NOMO-1 treated with DMSO at 0.1 percent for 48 hours (cell line): Measurements from ENCODE around the gene PARD6B.
"Not testable (repeated sequence)": the region's sequence is repeated elsewhere in the genome, so short reads cannot be mapped to it uniquely, and the experiment has no call there.

Experiments
- DNase-seq: peaks from one replicate; lab custom pipeline; 2025; ENCODE audit not compliant: unreplicated experiment; lab: John Stamatoyannopoulos, UW

Gene PARD6B

DNA sequence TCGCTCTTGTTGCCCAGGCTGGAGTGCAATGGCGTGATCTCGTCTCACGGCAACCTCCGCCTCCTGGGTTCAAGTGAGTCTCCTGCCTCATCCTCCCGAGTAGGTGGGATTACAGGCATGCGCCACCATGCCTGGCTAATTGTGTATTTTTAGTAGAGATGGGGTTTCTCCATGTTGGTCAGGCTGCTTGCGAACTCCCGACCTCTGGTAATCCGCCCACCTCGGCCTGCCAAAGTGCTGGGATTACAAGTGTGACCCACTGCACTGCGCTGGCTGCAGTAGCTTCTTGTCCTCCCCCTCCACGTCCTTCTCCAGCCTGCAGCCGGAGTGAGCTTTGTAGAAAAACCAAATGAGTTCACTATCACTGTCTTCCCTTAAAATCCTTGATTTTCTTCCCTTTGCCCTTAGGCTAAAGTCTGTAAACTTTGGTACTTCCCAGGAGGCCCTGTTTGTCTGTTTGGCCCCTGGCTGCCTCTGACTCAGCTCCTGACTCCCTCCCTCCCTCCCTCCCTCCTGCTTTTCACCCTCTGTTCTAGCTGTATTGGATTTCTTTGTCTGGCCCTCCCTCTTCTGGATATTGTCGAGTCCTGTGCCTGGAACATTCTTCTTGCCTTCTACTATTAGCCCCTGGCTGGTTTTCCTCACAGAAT, 12.9 kb downstream of the PARD6B start:
- DNase-seq: no peak

DNA sequence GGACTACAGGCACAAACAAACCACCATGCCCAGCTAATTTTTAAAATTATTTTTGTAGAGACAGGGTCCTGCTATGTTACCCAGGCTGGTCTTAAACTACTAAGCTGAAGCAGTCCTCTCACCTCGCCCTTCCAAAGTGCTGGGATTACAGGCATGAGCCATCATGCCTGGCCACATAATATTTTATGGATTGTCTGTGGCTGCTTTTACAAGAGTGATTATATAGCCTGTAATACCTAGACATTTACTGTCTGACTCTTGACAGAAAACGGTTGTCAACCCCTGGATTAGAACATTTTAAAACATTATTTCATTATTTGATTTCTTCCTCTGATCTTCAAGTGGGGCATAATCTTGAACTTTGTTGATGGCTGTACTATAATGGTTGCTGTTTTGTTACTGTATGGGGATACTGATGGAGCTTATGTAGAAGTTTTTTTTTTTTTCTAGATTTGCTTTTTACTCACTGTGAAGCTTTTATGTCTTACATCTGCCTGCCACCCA, 14.3 kb downstream of the PARD6B start:
- no peak for DNase-seq

DNA sequence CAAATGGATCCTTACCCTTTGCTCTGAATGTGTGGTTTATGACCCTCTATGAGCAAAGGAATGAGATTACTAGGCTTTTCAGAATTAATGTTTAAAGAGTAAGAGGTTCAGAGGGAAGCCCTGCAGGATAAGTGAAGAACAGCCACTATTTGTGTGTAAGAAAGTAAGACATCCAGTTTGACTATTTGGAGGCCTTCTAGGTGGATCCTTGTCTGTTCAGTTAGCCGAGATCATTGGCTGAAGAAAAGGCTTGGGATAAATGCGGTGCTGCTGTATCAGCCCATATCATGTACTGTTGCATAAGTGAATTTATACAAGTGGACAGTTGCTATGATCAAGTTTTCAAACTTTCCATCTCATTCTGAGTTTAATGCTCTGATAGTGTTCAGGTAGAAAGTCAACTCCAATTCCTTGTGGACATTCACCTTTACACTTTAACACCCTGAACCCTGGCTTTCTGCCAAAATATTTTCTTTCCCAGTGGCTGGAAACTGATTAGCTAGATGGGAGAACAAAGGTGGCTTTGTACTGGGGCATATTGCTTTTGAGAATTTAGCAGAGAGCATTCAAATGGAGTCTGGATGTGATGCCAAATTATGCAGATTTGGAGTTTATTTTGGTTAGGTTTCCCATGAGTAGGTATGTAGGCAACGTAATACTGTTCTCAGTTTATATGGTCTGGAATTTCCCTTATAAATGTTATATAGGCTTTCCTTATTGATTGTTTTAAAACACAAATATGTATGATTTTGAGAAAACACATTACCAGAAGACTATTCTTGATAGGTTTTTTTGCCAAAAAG, 15.0 kb downstream of the PARD6B start:
- DNase-seq: no peak

DNA sequence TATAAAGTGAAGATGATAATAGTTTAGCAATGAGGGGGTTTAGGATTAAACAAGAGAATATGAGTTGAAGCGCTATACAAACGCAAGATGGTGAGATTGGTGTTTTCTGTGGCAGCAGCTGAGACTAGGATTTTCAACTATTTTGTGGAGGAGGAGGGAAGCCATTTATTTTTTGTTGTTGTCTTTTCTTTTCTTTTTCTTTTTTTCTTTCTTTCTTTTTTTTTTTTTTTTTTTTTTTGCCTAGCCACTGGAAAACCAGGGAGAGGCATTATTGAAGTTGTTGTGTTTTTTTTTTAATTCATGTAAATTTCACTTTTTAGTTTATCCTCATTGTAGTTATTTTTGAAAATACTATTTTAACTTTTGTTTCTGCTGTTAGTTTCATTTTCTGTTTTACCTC, 15.9 kb downstream of the PARD6B start:
- no peak for DNase-seq

DNA sequence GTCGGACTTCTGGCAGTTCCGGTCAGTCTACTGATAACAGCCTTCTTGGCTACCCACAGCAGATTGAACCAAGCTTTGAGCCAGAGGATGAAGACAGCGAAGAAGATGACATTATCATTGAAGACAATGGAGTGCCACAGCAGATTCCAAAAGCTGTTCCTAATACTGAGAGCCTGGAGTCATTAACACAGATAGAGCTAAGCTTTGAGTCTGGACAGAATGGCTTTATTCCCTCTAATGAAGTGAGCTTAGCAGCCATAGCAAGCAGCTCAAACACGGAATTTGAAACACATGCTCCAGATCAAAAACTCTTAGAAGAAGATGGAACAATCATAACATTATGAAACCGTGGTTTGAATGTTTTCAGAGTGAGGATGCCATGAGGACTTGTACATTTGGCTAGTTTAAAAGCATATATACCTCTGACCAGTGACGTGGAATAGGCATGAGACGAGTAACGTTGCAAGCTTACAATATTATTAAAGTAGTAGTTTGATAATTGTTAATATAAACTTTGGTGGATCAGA, 18.8 kb downstream of the PARD6B start:
- DNase-seq: no peak

DNA sequence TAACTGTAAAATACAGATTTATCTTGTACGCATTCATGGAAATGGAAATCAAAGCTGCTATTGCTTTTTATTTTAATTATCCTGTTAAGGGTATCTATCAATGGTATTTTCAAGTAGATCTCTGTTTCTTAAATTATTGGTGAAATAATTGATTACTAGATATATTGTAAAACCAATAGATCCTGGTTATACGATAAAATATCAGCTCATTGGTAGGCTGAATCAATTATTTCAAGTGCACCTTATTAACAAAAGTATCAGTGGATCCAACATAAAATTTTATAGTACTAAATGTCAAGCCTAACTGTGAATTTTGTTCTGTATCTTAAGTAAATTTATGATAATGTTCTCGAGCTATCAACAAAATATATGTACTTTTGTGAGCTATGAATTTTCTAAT, 21.8 kb downstream of the PARD6B start:
- DNase-seq: no peak

DNA sequence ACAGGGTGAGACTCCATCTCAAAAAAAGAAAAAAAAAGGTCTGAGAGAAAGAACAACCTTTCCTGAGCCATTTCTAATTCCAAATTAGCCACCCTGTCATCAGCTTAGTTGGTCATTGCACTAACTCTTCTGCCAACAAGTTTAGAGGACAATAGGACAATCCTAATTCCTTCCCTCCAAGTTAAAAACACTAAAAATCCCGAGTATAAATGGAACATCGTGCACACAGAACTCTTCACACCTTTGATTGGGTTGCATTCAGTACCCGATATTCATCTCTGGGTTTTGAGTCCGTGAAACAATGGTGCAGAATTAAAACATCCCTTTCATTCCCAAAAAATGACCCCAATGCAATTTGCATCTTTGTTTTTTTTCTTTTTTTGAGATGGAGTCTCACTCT, 23.0 kb downstream of the PARD6B start:
- no peak for DNase-seq

DNA sequence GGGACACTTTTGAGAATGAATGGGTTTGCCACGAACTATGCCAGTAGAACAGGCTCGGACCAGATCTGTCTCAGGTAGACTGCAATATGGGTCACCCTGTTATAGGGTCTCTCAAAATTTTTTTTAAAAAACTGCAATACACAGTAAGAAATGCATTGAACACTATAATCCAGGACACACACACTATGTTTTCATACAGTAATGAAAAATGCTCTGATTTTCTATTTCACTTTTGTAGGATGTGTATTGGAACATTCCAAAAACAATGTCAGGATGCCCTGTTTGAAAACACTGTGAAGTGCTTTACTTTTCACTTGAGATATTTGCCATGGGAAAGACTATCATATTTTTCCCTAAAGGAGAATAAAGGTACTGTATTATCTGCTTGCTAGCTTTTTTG, 25.1 kb downstream of the PARD6B start:
- no peak for DNase-seq

DNA sequence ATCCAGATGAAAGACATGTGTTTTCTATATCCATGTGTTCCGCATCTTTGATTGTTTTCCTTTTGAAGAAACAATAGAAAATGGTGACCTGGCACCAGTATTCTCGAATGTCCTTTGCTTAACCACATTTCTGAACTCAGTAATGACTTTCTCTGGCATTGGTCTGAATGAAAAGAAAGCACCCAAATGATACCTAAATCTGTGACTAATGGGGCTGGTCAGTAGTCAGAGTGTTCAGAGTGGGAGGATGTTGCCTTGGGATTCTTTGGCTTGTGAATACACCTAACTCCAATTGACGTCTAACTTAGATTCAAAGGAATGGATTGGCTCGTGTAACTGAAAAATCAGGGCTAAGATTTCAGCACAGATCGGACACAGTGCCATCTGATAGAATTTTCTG, 27.1 kb downstream of the PARD6B start:
- DNase-seq: no peak

DNA sequence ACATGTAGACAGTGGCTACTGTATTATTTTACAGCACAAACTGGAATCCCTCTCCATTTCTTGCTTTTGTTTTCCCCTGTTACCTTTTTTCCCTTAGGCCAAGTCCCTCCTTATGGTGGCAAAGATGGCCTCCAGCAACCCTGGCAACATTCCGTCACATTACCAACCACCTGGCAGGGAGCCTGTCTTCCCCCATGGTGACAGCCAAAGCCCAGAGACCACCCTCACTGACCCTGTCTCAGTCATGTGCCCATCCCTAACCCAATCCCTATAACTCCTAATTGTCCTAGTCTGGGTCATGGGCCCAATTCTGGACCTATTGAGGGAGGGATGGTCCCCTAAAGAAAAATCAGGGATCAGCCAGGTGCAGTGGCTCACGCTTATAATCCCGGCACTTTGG, 27.6 kb downstream of the PARD6B start:
- DNase-seq: no peak

DNA sequence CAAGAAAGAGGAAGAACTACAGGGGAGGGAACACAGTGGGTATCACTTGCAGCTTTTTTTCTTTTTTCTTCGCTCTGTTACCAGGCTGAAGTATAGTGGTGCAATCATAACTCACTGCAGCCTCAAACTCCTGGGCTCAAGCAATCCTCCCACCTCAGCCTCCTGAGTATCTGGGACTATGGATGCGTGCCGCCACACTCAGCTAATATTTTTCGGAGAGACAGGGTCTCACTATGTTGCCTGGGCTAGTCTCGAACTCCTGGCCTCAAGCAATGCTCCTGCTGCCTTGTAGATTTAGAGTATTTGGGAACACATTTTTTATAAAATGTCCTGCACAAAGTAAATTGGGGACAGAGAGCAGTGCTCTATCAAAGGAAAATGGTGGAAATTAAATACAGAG, 28.3 kb downstream of the PARD6B start:
- DNase-seq: peak; percentile 49

DNA sequence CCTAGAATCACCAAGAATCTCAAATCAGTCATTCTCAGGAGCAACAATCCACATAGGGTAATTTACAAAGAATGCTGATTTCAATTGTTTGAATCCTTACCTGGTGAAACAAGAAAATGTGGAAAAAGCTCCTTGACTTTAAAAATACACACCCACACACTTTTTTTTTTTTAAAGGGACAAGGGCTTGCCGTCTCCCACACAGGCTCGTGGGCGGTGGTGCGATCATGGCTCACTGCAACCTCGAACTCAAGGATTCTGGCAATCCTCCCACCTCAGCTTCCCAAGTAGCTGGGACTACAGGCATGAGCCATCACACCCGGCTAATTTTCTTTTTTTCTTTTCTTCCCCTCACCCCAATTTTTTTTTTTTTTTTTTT, 30.7 kb downstream of the PARD6B start:
- no peak for DNase-seq

DNA sequence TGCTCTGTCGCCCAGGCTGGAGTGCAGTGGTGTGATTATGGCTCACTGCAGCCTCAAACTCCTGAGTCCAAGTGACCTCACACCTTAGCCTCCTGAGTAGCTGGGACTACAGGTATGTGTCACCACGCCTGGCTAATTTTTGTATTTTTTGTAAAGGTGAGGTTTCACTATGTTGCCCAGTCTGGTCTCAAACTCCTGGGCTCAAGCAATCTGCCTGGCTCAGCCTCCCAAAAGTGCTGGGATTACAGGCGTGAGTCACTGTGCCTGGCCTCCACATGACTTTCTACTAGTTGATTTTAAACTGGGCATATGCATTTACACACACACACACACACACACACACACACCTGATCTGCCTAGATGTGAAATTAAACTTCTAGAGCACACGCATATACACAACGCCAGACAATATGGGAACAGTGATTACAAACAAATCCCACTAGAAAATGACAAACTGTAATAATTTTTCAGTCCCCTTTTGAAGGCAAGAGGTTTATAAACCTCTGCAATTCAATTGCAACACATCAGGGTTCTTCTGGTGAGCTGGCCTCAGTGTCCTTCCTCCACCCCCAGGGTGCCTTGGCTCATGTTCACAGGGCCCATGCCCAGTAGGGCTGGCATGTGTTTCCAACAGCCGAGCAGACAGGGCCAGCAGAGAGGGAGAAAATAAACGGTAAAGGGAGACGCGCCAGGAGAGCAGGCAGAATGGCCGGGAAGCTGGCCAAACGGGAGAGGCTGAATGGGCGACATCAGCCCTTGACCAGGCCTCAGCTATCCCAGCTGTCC, 31.2 kb downstream of the PARD6B start:
- DNase-seq: no peak

DNA sequence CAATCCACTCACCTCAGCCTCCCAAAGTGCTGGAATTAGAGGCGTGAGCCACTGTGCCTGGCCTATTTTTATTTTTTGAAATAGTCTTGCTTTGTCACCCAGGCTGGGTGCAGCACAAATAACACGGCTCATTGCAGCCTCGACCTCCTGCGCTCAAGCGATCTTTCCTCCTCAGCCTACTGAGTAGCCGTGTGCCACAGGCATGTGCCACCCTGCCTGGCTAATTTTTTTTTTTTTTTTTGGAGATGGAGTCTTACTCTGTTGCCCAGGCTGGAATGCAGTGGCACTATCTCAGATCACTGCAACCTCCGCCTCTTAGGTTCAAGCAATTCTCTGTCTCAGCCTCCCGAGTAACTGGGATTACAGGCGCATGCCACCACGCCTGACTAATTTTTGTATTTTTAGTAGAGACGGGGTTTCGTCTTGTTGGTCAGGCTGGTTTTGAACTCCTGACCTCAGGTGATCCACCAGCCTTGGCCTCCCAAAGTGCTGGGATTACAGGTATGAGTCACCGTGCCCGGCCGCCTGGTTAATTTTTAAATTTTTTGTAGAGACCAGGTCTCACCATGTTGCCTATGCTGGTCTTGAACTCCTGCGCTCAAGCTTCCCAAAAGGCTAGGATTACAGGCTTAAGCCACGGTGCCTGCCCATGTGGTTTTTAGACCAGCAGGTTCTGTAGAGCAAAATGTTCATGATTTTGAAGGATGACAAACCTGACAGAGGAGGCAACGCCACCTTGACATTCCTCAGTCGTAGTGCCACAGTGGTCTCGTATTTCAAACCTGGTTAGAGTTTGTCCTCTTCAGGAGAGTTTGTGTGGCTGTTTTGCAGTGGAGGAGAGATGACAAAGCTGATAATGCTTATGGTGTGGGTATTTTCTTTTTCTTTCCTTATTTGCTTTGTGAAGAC, 32.4 kb downstream of the PARD6B start:
- not testable (repeated sequence) for DNase-seq

DNA sequence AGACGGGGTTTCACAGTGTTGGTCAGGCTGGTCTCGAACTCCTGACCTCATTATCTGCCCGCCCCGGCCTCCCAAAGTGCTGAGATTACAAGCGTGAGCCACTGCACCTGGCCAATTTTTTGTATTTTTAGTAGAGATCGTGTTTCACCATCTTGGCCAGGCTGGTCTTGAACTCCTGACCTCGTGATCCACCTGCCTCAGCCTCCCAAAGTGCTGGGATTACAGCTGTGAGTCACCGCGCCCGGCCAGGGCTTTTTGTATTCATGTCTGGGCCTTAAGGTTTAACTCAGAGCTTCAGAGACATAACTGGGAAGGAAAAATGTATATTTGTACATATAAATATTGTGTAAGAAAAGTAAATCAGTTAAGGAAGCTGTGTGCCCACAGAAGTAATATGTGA, 33.9 kb downstream of the PARD6B start:
- DNase-seq: not testable (repeated sequence)

DNA sequence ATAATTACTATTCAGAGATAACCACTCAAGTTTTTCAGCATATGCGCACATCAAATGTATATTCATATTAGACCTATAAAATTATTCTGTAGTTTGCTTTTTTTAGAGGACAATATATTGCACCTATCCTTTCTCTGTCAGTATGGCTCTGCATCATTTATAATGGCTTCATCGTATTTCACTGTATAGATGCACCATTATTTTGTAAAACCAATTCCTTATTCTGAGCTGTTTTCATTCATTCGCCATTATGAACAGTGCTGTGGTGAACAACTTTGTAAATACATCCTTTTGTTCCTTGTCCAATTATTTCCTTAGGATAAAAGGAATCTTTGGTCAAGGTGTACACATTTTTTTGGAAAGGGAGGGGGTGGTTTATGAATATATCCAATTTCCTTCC, 34.3 kb downstream of the PARD6B start:
- DNase-seq: no peak

DNA sequence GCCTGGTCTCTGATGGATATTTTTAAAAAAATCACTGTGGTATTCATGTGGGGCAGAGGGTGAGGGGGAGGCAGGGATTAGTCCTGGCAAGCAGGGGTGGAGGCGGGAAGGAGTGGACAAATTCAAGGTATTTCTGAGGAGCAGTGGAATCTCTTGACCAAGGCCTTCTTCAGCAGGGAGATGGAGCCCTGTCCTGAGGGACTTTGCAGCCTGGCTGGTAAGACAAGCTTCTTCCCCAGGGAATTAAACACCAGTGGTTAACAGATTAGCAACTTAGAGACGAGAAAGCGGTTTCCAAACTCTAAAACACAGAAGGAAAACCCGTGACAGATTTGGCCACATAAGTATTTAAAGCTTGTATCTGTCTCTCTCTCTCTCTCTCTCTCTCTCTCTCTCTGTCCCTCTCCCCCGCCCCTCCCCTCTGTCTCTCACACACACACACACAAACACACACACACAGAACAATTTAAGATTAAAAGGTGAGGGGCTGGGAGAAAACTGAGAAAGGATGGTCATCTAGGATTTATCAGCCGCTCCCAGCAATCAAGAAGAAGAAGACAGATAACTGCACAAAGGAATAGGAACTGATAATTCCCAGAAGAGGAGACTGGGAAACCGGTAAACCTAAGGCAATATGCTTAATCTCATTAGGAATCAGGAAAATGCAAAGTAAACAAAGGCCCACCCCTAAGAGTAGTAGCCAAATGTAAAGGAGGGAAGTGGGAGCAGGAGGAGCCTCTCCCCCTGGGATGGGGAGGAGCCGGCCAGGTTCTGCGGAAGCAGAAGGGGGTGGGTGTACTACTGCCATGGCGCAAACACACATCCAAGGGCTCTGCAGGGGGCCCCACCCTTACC, 35.8 kb downstream of the PARD6B start:
- not testable (repeated sequence) for DNase-seq

DNA sequence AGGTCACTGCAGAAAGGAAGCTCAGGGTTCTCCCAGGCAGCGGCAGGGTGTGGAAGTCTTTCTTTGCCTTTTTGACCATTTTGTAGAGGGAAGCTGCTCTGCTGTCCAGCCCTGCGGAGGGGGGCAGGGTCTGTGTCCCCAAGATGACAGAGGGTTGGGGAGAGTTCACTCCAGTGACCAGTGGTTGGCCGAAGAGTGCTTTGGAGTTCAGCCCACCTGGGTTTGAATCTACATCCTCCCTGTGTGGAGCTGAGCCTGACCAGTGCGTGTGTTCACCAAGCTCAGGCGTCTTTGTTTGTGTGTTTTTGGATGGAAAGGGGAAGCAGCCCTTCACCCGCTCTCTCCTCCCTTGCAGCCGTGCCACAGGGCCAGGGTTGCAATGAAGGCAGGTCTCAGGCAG, 37.6 kb downstream of the PARD6B start:
- DNase-seq: not testable (repeated sequence)

DNA sequence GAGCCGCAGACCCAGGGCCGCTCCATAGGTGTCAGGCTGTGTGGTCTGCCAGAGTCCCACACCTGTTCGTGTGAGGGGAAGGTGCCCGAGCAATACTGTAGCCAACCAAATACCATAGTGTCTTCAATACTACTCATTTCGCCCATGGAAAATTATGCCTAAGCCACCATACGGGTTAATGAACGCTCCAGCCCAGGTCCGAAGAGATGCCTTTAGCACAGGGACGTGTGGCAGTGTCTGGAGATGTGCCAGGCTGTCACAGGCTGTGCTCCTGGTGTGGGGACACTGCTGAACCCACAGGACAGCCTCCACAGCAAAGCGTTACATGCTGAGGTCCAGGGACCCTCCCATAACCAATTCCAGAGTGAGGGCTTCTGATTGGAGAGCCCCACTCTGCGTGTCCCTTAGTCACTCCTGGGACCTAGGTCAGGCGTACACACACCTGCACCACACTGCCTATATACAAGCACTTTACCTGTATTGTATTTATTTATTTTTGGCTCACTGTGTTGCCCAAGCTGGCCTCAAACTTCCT, 38.2 kb downstream of the PARD6B start:
- DNase-seq: not testable (repeated sequence)
